ENCODE data around the gene STX18.
A peak's percentile ranks its signal among the peaks of the same experiment; 100 is the strongest.
"Not testable (repeated sequence)": the region's sequence is repeated elsewhere in the genome, so short reads cannot be mapped to it uniquely, and the experiment has no call there.

STX18 gene

GRCh38 chr4:4510641-4511040 is 31.2 kb downstream of the STX18 start:
- FAIRE-seq; DNase-seq (ENCODE audit: low spot score): not testable (repeated sequence)

GRCh38 chr4:4509521-4509920 is 32.3 kb downstream of the STX18 start:
- FAIRE-seq: no peak
- DNase-seq (ENCODE audit: low spot score): no peak

- no peak for FAIRE-seq
- DNase-seq (ENCODE audit: low spot score): no peak
Measured at GRCh38 chr4:4507923-4508322, 33.9 kb downstream of the STX18 start.

- DNase-seq (ENCODE audit: low spot score): no peak
- FAIRE-seq: no peak
Measured at GRCh38 chr4:4507403-4507802, 34.4 kb downstream of the STX18 start.

GRCh38 chr4:4506961-4507360 is 34.9 kb downstream of the STX18 start:
- DNase-seq (ENCODE audit: low spot score) (no peak), FAIRE-seq (no peak)

- not testable (repeated sequence) for DNase-seq (ENCODE audit: low spot score); FAIRE-seq
Measured at GRCh38 chr4:4505211-4505610, 36.6 kb downstream of the STX18 start.

GRCh38 chr4:4504783-4505182 is 37.1 kb downstream of the STX18 start:
- FAIRE-seq: no peak

GRCh38 chr4:4502694-4503311 is 39.0 kb downstream of the STX18 start:
- DNase-seq (ENCODE audit: low spot score): no peak
- FAIRE-seq: no peak

More at GRCh38 chr4:4504783-4505182, 37.1 kb downstream of the STX18 start:
- DNase-seq (ENCODE audit: low spot score): no peak

GRCh38 chr4:4501679-4502078 is 40.2 kb downstream of the STX18 start:
- DNase-seq (ENCODE audit: low spot score) (no peak), FAIRE-seq (no peak)

- DNase-seq (ENCODE audit: low spot score) (no peak), FAIRE-seq (no peak)
Measured at GRCh38 chr4:4499438-4500123, 42.3 kb downstream of the STX18 start.

GRCh38 chr4:4496592-4497372 is 45.1 kb downstream of the STX18 start:
- no peak for FAIRE-seq
- DNase-seq (ENCODE audit: low spot score): no peak

- DNase-seq (ENCODE audit: low spot score) (no peak), FAIRE-seq (no peak)
Measured at GRCh38 chr4:4494882-4495281, 47.0 kb downstream of the STX18 start.

- DNase-seq (ENCODE audit: low spot score) (no peak), FAIRE-seq (no peak)
Measured at GRCh38 chr4:4492161-4492847, 49.5 kb downstream of the STX18 start.

GRCh38 chr4:4491396-4491893 is 50.4 kb downstream of the STX18 start:
- FAIRE-seq (no peak), DNase-seq (ENCODE audit: low spot score) (no peak)

GRCh38 chr4:4490816-4491215 is 51.0 kb downstream of the STX18 start:
- FAIRE-seq (no peak), DNase-seq (ENCODE audit: low spot score) (no peak)

GRCh38 chr4:4490041-4490440 is 51.8 kb downstream of the STX18 start:
- no peak for DNase-seq (ENCODE audit: low spot score)
- no peak for FAIRE-seq

GRCh38 chr4:4488405-4489404 is 53.1 kb downstream of the STX18 start:
- FAIRE-seq: peak; percentile 69
- DNase-seq (ENCODE audit: low spot score): peak; percentile 55

- FAIRE-seq: no peak
Measured at GRCh38 chr4:4486969-4487368, 54.9 kb downstream of the STX18 start.

GRCh38 chr4:4485806-4486205 is 56.0 kb downstream of the STX18 start:
- DNase-seq (ENCODE audit: low spot score): no peak
- no peak for FAIRE-seq

More at GRCh38 chr4:4486969-4487368, 54.9 kb downstream of the STX18 start:
- no peak for DNase-seq (ENCODE audit: low spot score)

- FAIRE-seq: no peak
- no peak for DNase-seq (ENCODE audit: low spot score)
Measured at GRCh38 chr4:4481399-4481994, 60.4 kb downstream of the STX18 start.
